Measurements from ENCODE around the gene DENND4A.
"Not testable (repeated sequence)": the region's sequence is repeated elsewhere in the genome, so short reads cannot be mapped to it uniquely, and the experiment has no call there.

DENND4A gene

DNA sequence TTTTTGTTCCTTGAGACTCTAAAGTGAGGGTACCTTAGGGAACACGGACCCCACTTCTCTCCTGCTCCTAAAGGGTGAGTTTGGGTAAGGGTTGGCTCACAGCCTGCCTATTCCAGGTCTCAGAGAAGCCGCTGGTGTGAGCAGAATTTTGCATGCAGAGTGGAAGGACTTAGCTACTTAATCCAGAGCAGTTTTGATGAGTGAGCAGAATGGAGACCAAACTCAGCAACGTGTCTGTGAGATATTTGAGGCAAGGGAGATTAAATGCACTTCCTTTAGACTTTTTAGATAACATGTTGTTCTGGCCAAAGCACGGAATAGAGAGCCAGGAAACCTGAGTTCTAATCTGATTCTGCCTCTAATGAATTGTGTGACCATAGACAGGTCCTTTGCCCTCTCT, 165.2 kb downstream of the DENND4A start:
- in situ Hi-C loops (cut with MboI; ENCODE audit: low sequenced_read_pairs, unreplicated experiment) = loop anchor here (25.0 kb wide), 2 partner anchors 460 to 560 kb away; no protein-coding TSS in a partner anchor
- DNase-seq (ENCODE audit: low spot score) = no peak
- TF ChIP-seq, protein P1, sequence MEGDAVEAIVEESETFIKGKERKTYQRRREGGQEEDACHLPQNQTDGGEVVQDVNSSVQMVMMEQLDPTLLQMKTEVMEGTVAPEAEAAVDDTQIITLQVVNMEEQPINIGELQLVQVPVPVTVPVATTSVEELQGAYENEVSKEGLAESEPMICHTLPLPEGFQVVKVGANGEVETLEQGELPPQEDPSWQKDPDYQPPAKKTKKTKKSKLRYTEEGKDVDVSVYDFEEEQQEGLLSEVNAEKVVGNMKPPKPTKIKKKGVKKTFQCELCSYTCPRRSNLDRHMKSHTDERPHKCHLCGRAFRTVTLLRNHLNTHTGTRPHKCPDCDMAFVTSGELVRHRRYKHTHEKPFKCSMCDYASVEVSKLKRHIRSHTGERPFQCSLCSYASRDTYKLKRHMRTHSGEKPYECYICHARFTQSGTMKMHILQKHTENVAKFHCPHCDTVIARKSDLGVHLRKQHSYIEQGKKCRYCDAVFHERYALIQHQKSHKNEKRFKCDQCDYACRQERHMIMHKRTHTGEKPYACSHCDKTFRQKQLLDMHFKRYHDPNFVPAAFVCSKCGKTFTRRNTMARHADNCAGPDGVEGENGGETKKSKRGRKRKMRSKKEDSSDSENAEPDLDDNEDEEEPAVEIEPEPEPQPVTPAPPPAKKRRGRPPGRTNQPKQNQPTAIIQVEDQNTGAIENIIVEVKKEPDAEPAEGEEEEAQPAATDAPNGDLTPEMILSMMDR (IDR thresholded peaks at IDR 0.05; ENCODE audit: borderline replicate concordance, control extremely low read depth, extremely low read depth, insufficient read depth, missing control alignments) = no peak

GRCh38 chr15:65623103-65623502, 169.0 kb downstream of the DENND4A start:
- in situ Hi-C loops (cut with MboI; ENCODE audit: low sequenced_read_pairs, unreplicated experiment) = no loop called here
- TF ChIP-seq, protein P1 (IDR thresholded peaks at IDR 0.05; ENCODE audit: borderline replicate concordance, control extremely low read depth, extremely low read depth, insufficient read depth, missing control alignments) = no peak
- no peak for DNase-seq (ENCODE audit: low spot score)

GRCh38 chr15:65621638-65622037, 170.5 kb downstream of the DENND4A start, which contains the start of gene SLC24A1:
Gene SLC24A1, plus strand, starts transcription at chr15:65621938. Its CDS starts 2,143 bp downstream, at chr15:65624081.
- in situ Hi-C loops (cut with MboI; ENCODE audit: low sequenced_read_pairs, unreplicated experiment) = no loop called here
- DNase-seq (ENCODE audit: low spot score) = no peak
- TF ChIP-seq, protein P1 (IDR thresholded peaks at IDR 0.05; ENCODE audit: borderline replicate concordance, control extremely low read depth, extremely low read depth, insufficient read depth, missing control alignments) = no peak

GRCh38 chr15:65620833-65621232, 171.3 kb downstream of the DENND4A start:
- in situ Hi-C loops (cut with MboI; ENCODE audit: low sequenced_read_pairs, unreplicated experiment) = no loop called here
- no peak for DNase-seq (ENCODE audit: low spot score)
- TF ChIP-seq, protein P1 (IDR thresholded peaks at IDR 0.05; ENCODE audit: borderline replicate concordance, control extremely low read depth, extremely low read depth, insufficient read depth, missing control alignments) = no peak

DNA sequence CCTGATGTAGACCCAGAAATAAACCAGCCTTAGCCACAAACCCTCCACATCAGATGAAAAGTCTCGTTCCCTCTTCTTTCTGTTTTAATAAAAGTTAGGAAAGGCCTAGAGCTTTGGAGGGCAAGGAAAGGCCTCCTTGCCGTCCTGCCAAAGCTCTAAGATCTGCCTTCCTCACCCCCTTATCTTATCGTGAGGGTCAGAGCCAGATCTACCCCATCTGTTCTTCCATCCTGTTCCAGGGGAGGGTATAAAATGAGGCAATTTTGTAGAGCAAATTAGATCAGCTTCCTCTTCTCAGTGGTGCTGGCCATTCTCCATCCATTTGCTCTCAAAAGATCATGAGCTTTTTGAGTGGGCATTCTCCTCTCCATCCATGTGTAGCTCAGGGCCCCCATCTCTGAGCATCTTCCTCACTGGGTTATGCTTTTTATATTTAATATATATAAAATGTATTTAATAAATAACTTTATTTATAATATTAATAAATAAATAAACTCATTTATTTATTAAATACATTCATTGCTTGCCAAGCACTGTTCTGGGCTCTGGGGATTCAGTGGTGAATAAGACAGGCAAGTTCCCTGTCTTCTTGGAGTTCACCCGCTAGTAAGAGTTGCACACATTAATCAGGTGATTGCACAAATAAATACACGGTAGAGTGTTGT, 172.3 kb downstream of the DENND4A start:
- in situ Hi-C loops (cut with MboI; ENCODE audit: low sequenced_read_pairs, unreplicated experiment) = no loop called here
- TF ChIP-seq, protein P1 (IDR thresholded peaks at IDR 0.05; ENCODE audit: borderline replicate concordance, control extremely low read depth, extremely low read depth, insufficient read depth, missing control alignments) = no peak
- no peak for DNase-seq (ENCODE audit: low spot score)

GRCh38 chr15:65618560-65619109, 173.5 kb downstream of the DENND4A start:
- in situ Hi-C loops (cut with MboI; ENCODE audit: low sequenced_read_pairs, unreplicated experiment) = no loop called here
- TF ChIP-seq, protein P1 (IDR thresholded peaks at IDR 0.05; ENCODE audit: borderline replicate concordance, control extremely low read depth, extremely low read depth, insufficient read depth, missing control alignments) = no peak
- no peak for DNase-seq (ENCODE audit: low spot score)

DNA sequence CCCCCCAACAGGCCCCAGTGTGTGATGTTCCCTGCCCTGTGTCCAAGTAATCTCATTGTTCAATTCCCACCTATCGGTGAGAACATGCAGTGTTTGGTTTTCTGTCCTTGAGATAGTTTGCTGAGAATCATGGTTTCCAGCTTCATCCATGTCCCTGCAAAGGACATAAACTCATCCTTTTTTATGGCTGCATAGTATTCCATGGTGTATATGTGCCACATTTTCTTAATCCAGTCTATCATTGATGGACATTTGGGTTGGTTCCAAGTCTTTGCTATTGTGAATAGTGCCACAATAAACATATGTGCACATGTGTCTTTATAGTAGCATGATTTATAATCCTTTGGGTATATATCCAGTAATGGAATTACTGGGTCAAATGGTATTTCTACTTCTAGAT, 176.2 kb downstream of the DENND4A start:
- DNase-seq (ENCODE audit: low spot score); in situ Hi-C loops (cut with MboI; ENCODE audit: low sequenced_read_pairs, unreplicated experiment): not testable (repeated sequence)
